HL-60 (cell line): ENCODE results near the gene MSI2.

Source experiments
- CTCF ChIP-seq: IDR thresholded peaks from one replicate; pipeline ENCODE4 v1.5.1; 2011; ENCODE audit warnings: low read length, control low read depth, inconsistent platforms; ENCODE audit not compliant: insufficient read depth
- GABPA ChIP-seq: IDR thresholded peaks from 2 replicates; pipeline ENCODE4 v1.6.1; 2012; ENCODE audit warnings: low read depth
- POLR2AphosphoS5 ChIP-seq: IDR thresholded peaks from 2 replicates; pipeline ENCODE4 v1.6.1; 2012; ENCODE audit warnings: low read depth
- REST ChIP-seq: IDR thresholded peaks from 2 replicates; pipeline ENCODE4 v1.6.1; 2012; ENCODE audit warnings: low read depth; ENCODE audit not compliant: insufficient replicate concordance
- SPI1 ChIP-seq: IDR thresholded peaks from 2 replicates; pipeline ENCODE4 v1.6.1; 2012; ENCODE audit warnings: low read depth, mild to moderate bottlenecking, borderline replicate concordance

GRCh38 chr17:57393368-57393767 is 137.0 kb downstream of the MSI2 start:
- TF ChIP-seq POLR2AphosphoS5 (no peak), CTCF (no peak), REST (no peak), SPI1 (no peak), GABPA (no peak)
